B cell (primary cell): Measurements from ENCODE around the gene IQCM.

Experiments used
- CTCF ChIP-seq: fragments of 200-600 bp; IDR thresholded peaks from one replicate; pipeline ENCODE4 v1.8.0; 2022; ENCODE audit warnings: antibody characterized with exemption, mild to moderate bottlenecking
- EZH2 ChIP-seq: IDR thresholded peaks from 2 replicates; pipeline ENCODE4 v1.6.1; 2012; ENCODE audit warnings: borderline replicate concordance, low read depth, mild to moderate bottlenecking, moderate library complexity, low read length; ENCODE audit not compliant: insufficient read depth, poor library complexity, severe bottlenecking

GRCh38 chr4:149523039-149523438, 292.6 kb downstream of the IQCM start:
- TF ChIP-seq CTCF (no peak), EZH2 (no peak)
